Panc1 (cell line): ENCODE measurements around the gene SLC35G2.

Experiments
- CTCF ChIP-seq: fragments of 450-650 bp; IDR thresholded peaks from 2 replicates; pipeline ENCODE4 v1.5.1; 2017; ENCODE audit warnings: mild to moderate bottlenecking
- POLR2AphosphoS5 ChIP-seq: IDR thresholded peaks from 2 replicates; pipeline ENCODE4 v1.6.1; 2012; ENCODE audit warnings: mild to moderate bottlenecking, low read depth, low read length, moderate library complexity

GRCh38 chr3:136898954-136899353, 80.0 kb downstream of the SLC35G2 start:
- no peak for TF ChIP-seq CTCF
- TF ChIP-seq POLR2AphosphoS5: no peak
